Measurements from ENCODE around the gene SLAIN1. TPM values are rescaled to one million over a fixed set of nuclear protein-coding genes. Genes with fewer than 3 reads are reported as not detected.

SLAIN1 gene
- total and polyA plus RNA-seq, 2 of the 13 experiments (the other 11 are each of a cell fraction or from before 2014, with no cell fraction given), result 1.2 to 4.5 TPM

DNA sequence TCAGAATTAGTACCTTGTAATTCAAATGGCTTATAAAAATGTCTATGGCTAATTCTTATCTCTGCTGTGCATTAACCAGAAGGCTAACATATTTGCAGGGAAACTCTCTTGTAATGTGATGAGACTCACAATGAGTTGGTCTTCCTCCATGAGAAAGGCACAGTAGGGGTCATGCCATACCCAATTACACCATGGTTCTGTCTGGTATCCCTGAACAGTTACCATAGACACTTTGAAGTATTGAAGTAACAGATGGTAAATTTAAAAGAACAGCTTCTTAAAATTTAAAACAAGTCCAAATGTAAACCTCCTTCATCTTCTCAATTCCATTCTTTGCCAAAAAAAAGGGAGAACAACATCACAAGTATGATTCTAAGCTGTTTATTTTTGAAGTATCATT is 22.6 kb upstream of the SLAIN1 start (continued):
- TF ChIP-seq CCAR2 (optimal IDR thresholded peaks at IDR 0.05; ENCODE audit: low read depth, low read length) (no peak), KDM6A (CRISPR knock-in tag; IDR thresholded peaks at IDR 0.05; ENCODE audit: low read depth) (no peak)
- TF ChIP-seq, protein P1, sequence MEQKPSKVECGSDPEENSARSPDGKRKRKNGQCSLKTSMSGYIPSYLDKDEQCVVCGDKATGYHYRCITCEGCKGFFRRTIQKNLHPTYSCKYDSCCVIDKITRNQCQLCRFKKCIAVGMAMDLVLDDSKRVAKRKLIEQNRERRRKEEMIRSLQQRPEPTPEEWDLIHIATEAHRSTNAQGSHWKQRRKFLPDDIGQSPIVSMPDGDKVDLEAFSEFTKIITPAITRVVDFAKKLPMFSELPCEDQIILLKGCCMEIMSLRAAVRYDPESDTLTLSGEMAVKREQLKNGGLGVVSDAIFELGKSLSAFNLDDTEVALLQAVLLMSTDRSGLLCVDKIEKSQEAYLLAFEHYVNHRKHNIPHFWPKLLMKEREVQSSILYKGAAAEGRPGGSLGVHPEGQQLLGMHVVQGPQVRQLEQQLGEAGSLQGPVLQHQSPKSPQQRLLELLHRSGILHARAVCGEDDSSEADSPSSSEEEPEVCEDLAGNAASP (CRISPR knock-in tag; IDR thresholded peaks at IDR 0.05; ENCODE audit: borderline replicate concordance), result no peak

DNA sequence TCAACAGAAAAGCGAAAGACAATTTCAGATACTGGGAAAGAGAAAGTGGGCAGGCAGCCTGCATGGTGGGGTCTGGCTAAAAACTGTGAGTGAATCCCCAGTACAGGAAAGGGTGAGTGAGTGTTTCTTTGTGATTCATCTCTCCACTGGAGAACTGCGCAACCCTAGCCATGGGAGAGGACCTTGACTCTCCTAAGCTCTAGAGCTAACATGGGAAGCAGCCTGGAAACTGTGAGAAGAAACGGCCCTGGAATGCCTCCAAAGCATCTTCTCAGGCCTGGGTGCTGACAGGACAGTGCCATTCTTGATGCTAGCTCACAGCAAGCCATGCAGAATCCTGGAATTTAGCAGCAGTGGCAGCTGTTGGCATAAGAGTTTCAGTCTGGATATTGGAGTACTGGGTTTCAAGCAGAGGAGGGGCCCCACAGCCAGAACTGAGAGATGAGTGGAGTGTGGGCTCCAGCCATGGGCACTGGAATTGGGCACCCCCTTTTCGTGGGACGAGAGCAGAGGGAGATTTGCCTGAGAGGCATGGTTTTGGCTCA is 18.7 kb upstream of the SLAIN1 start:
- CTCF ChIA-PET (ENCODE audit: low intra/inter-chr PET ratio, low total read pairs), result no interaction called here
- H3K4me2 ChIP-seq (ENCODE audit: low read depth, low read length), result no peak overlapping the region
- H3K9ac ChIP-seq (ENCODE audit: insufficient read depth, low read depth, low read length), result no peak overlapping the region
- no peak overlapping the region for H3K4me3 ChIP-seq (replicated peaks in 1 of 3; ENCODE audit: insufficient read depth in 1 of 3, low read depth in 2 of 3, low read length in 3 of 3)
- in situ Hi-C loops (cut with HindIII; ENCODE audit: extremely low pct_ligation_motif_present, low pct_unique_long_range_greater_than_20kb) (no loop called here), intact Hi-C loops (cut with micrococcal nuclease; ENCODE audit: unreplicated experiment) (no loop called here)
- no peaks in the 10 kb centered on the region for H3K9me3 ChIP-seq (ENCODE audit: low read length)
- no peak for DNase-seq (ENCODE audit: low spot score)
- peak; percentile 35; the same call in 2 of the 3 replicates for ATAC-seq
- no peak for FAIRE-seq
- no TSS peak for BruUV-seq (replicated peaks)
- H3K27me3 ChIP-seq (ENCODE audit: control insufficient read depth in 1 of 2, insufficient read depth in 2 of 2, low read length in 2 of 2), result no peaks in the 10 kb centered on the region
- no peaks in the 10 kb centered on the region for H3K4me1 ChIP-seq (ENCODE audit: insufficient read depth, low read length)
- WGBS (ENCODE audit: low lambda C conversion rate), result 13% methylated on average over 5 of the region's 5 CpGs
- H2AFZ ChIP-seq (ENCODE audit: low read length), result no peak overlapping the region
- no peak overlapping the region for H3K27ac ChIP-seq (ENCODE audit: extremely low read length, insufficient read depth, low read length)
- no peaks in the 10 kb centered on the region for H3K36me3 ChIP-seq (replicated peaks in 1 of 2; ENCODE audit: control insufficient read depth in 1 of 2, insufficient read depth in 2 of 2, low read length in 2 of 2)
- POLR2A ChIA-PET, result no interaction called here
- no peaks in the 10 kb centered on the region for H3K79me2 ChIP-seq (ENCODE audit: insufficient read depth, low read length)
- no peaks in the 10 kb centered on the region for H4K20me1 ChIP-seq (ENCODE audit: insufficient read depth, low read length)
- TF ChIP-seq SIN3A (IDR thresholded peaks at IDR 0.05; ENCODE audit: borderline replicate concordance, low read depth, low read length) (no peak), TGIF2 (CRISPR knock-in tag; IDR thresholded peaks at IDR 0.05) (no peak), ZNF652 (CRISPR knock-in tag; IDR thresholded peaks at IDR 0.05; ENCODE audit: borderline replicate concordance, low read depth) (no peak), TBP (CRISPR knock-in tag; IDR thresholded peaks at IDR 0.05) (no peak)
- TF ChIP-seq, protein P2, sequence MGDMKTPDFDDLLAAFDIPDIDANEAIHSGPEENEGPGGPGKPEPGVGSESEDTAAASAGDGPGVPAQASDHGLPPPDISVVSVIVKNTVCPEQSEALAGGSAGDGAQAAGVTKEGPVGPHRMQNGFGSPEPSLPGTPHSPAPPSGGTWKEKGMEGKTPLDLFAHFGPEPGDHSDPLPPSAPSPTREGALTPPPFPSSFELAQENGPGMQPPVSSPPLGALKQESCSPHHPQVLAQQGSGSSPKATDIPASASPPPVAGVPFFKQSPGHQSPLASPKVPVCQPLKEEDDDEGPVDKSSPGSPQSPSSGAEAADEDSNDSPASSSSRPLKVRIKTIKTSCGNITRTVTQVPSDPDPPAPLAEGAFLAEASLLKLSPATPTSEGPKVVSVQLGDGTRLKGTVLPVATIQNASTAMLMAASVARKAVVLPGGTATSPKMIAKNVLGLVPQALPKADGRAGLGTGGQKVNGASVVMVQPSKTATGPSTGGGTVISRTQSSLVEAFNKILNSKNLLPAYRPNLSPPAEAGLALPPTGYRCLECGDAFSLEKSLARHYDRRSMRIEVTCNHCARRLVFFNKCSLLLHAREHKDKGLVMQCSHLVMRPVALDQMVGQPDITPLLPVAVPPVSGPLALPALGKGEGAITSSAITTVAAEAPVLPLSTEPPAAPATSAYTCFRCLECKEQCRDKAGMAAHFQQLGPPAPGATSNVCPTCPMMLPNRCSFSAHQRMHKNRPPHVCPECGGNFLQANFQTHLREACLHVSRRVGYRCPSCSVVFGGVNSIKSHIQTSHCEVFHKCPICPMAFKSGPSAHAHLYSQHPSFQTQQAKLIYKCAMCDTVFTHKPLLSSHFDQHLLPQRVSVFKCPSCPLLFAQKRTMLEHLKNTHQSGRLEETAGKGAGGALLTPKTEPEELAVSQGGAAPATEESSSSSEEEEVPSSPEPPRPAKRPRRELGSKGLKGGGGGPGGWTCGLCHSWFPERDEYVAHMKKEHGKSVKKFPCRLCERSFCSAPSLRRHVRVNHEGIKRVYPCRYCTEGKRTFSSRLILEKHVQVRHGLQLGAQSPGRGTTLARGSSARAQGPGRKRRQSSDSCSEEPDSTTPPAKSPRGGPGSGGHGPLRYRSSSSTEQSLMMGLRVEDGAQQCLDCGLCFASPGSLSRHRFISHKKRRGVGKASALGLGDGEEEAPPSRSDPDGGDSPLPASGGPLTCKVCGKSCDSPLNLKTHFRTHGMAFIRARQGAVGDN (CRISPR knock-in tag; IDR thresholded peaks at IDR 0.05), result no peak
- TF ChIP-seq, protein P3, sequence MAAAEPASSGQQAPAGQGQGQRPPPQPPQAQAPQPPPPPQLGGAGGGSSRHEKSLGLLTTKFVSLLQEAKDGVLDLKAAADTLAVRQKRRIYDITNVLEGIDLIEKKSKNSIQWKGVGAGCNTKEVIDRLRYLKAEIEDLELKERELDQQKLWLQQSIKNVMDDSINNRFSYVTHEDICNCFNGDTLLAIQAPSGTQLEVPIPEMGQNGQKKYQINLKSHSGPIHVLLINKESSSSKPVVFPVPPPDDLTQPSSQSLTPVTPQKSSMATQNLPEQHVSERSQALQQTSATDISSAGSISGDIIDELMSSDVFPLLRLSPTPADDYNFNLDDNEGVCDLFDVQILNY (CRISPR knock-in tag; conservative IDR thresholded peaks at IDR 0.05), result no peak
- TF ChIP-seq, protein P4, sequence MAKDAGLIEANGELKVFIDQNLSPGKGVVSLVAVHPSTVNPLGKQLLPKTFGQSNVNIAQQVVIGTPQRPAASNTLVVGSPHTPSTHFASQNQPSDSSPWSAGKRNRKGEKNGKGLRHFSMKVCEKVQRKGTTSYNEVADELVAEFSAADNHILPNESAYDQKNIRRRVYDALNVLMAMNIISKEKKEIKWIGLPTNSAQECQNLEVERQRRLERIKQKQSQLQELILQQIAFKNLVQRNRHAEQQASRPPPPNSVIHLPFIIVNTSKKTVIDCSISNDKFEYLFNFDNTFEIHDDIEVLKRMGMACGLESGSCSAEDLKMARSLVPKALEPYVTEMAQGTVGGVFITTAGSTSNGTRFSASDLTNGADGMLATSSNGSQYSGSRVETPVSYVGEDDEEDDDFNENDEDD (CRISPR knock-in tag; IDR thresholded peaks at IDR 0.05; ENCODE audit: borderline replicate concordance), result no peak
- TF ChIP-seq, protein P5, sequence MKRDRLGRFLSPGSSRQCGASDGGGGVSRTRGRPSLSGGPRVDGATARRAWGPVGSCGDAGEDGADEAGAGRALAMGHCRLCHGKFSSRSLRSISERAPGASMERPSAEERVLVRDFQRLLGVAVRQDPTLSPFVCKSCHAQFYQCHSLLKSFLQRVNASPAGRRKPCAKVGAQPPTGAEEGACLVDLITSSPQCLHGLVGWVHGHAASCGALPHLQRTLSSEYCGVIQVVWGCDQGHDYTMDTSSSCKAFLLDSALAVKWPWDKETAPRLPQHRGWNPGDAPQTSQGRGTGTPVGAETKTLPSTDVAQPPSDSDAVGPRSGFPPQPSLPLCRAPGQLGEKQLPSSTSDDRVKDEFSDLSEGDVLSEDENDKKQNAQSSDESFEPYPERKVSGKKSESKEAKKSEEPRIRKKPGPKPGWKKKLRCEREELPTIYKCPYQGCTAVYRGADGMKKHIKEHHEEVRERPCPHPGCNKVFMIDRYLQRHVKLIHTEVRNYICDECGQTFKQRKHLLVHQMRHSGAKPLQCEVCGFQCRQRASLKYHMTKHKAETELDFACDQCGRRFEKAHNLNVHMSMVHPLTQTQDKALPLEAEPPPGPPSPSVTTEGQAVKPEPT (CRISPR knock-in tag; IDR thresholded peaks at IDR 0.05; ENCODE audit: low read depth), result no peak

Measured in HepG2 (cell line).